Endothelial cell of umbilical vein (primary cell): ENCODE results near the gene NUSAP1. TPM values are rescaled to one million over a fixed set of nuclear protein-coding genes. Genes with fewer than 3 reads are reported as not detected.

Source experiments
- BruUV-seq: library from RNA; stranded (reverse); fragments of 400-500 nt; replicated peaks from 2 replicates; lab custom pipeline; 2021; lab: Mats Ljungman, UMichigan
- CTCF ChIA-PET: fragments of 300-600, 350-600 bp; sonication (Branson Sonifier 250); formaldehyde crosslinking; loops from one replicate; lab custom pipeline; 2021; ENCODE audit warnings: antibody characterized with exemption, inconsistent platforms; lab: Charles Lee
- POLR2A ChIA-PET: fragments of 300-600, 350-600 bp; sonication (Branson Sonifier 250); formaldehyde crosslinking; loops from one replicate; lab custom pipeline; 2021; ENCODE audit warnings: antibody characterized with exemption, inconsistent platforms; lab: Charles Lee
- DNase-seq: peaks from one replicate; pipeline ENCODE4 v3.0.0-alpha.2; 2011; ENCODE audit warnings: low read depth, low spot score
- FAIRE-seq: peaks from 2 replicates; lab custom pipeline; 2011; peaks lifted over from hg19 to GRCh38; lab: Jason Lieb, UNC
- H2AFZ ChIP-seq: 2 replicates; pipeline ENCODE4 v1.6.0; 2012; ENCODE audit warnings: low read depth, low read length, control low read depth, inconsistent platforms
- H3K27ac ChIP-seq: 2 replicates; pipeline ENCODE4 v1.5.1; 2011; ENCODE audit warnings: low read depth, mild to moderate bottlenecking, control low read depth, low read length, moderate library complexity; ENCODE audit not compliant: insufficient read depth
- H3K27me3 ChIP-seq, 2 experiments: 2 replicates each; pipeline versions ENCODE4 v1.6.0 to v1.6.1; 2011; ENCODE audit warnings: low read length in 2 of 2, mixed read lengths in 1 of 2; ENCODE audit not compliant: control insufficient read depth in 2 of 2, insufficient read depth in 2 of 2
- H3K36me3 ChIP-seq, 2 experiments: 2 replicates in 1 of 2; 3 replicates in 1 of 2; pipeline ENCODE4 v1.5.1; 2011; ENCODE audit warnings: low read length in 2 of 2, mild to moderate bottlenecking in 1 of 2, moderate library complexity in 1 of 2; ENCODE audit not compliant: control insufficient read depth in 2 of 2, insufficient read depth in 2 of 2; ENCODE audit errors: extremely low read depth in 1 of 2
- H3K4me1 ChIP-seq: 3 replicates; pipeline ENCODE4 v1.5.1; 2011; ENCODE audit warnings: mild to moderate bottlenecking, low read length; ENCODE audit not compliant: control insufficient read depth, insufficient read depth; ENCODE audit errors: extremely low read depth
- H3K4me2 ChIP-seq: 2 replicates; pipeline ENCODE4 v1.6.1; 2011; ENCODE audit warnings: low read length, control low read depth, mixed read lengths; ENCODE audit not compliant: insufficient read depth
- H3K4me3 ChIP-seq, 3 experiments: fragments of 200-600 bp in 1 of 3; sonication (generic), shearing (Covaris generic) in 1 of 3; replicated peaks in 1 of 3; 2 replicates each; pipeline ENCODE4 v1.5.1; 2011 to 2016; ENCODE audit warnings: control low read depth in 3 of 3, low read length in 3 of 3, mild to moderate bottlenecking in 2 of 3, inconsistent platforms in 1 of 3, low read depth in 1 of 3, moderate library complexity in 1 of 3; ENCODE audit not compliant: insufficient read depth in 1 of 3
- H3K79me2 ChIP-seq: 2 replicates; pipeline ENCODE4 v1.6.0; 2012; ENCODE audit warnings: low read length, inconsistent platforms; ENCODE audit not compliant: control insufficient read depth, insufficient read depth
- H3K9ac ChIP-seq: replicated peaks from 2 replicates; pipeline ENCODE3; 2011; ENCODE audit warnings: low read length, control low read depth; ENCODE audit not compliant: insufficient read depth; ENCODE audit errors: extremely low read depth
- H3K9me1 ChIP-seq: replicated peaks from 3 replicates; pipeline ENCODE4 v1.6.0; 2011; ENCODE audit warnings: mild to moderate bottlenecking, low read length; ENCODE audit not compliant: control insufficient read depth, insufficient read depth; ENCODE audit errors: extremely low read depth
- H3K9me3 ChIP-seq: replicated peaks from 2 replicates; pipeline ENCODE4 v1.5.1; 2012; ENCODE audit warnings: low read length, inconsistent platforms; ENCODE audit not compliant: control insufficient read depth, insufficient read depth
- H4K20me1 ChIP-seq: replicated peaks from 2 replicates; pipeline ENCODE3; 2011; ENCODE audit warnings: mild to moderate bottlenecking, low read length; ENCODE audit not compliant: control insufficient read depth, insufficient read depth; ENCODE audit errors: extremely low read depth
- CTCF ChIP-seq, 2 donors: IDR thresholded peaks; 1 replicate in 1 of 2; 2 replicates in 1 of 2; pipeline ENCODE4 v1.5.1; 2011; ENCODE audit warnings: low read length in 2 of 2, mild to moderate bottlenecking in 2 of 2, moderate library complexity in 2 of 2, control low read depth in 1 of 2, inconsistent platforms in 1 of 2, low read depth in 1 of 2; ENCODE audit not compliant: insufficient read depth in 1 of 2; ENCODE audit errors: extremely low read depth in 1 of 2
- EZH2 ChIP-seq: IDR thresholded peaks from 2 replicates; pipeline ENCODE4 v1.6.1; 2012; ENCODE audit warnings: borderline replicate concordance, low read depth, mild to moderate bottlenecking, moderate library complexity, low read length, inconsistent platforms; ENCODE audit not compliant: severe bottlenecking
- FOS ChIP-seq: IDR thresholded peaks from 2 replicates; pipeline ENCODE4 v1.6.1; 2011; ENCODE audit warnings: mild to moderate bottlenecking, low read length, moderate library complexity, borderline replicate concordance; ENCODE audit not compliant: insufficient read depth
- GATA2 ChIP-seq: IDR thresholded peaks from 2 replicates; pipeline ENCODE4 v1.7.0; 2011; ENCODE audit warnings: low read depth, mild to moderate bottlenecking, moderate library complexity, mixed read lengths, low read length; ENCODE audit not compliant: insufficient read length, insufficient read depth
- JUN ChIP-seq: IDR thresholded peaks from 2 replicates; pipeline ENCODE4 v1.6.1; 2011; ENCODE audit warnings: borderline replicate concordance, low read depth; ENCODE audit not compliant: insufficient read length, insufficient read depth
- MAX ChIP-seq: IDR thresholded peaks from 2 replicates; pipeline ENCODE4 v1.6.1; 2011; ENCODE audit not compliant: insufficient read depth, insufficient read length
- MYC ChIP-seq: IDR thresholded peaks from one replicate; pipeline ENCODE4 v1.6.1; 2011; ENCODE audit warnings: mild to moderate bottlenecking, low read depth, low read length
- POLR2A ChIP-seq: IDR thresholded peaks from 2 replicates; pipeline ENCODE4 v1.6.1; 2012; ENCODE audit warnings: low read depth, mild to moderate bottlenecking, control low read depth, low read length
- POLR2AphosphoS5 ChIP-seq: IDR thresholded peaks from 2 replicates; pipeline ENCODE4 v1.6.1; 2012; ENCODE audit warnings: low read depth, mild to moderate bottlenecking, control low read depth, low read length, moderate library complexity; ENCODE audit not compliant: insufficient read depth
- dilution Hi-C: fragments of 300-500 bp; cut with MboI; formaldehyde crosslinking; loops from one replicate; pipeline ENCODE4 v1.15.0; 2019; ENCODE audit warnings: low sequenced_read_pairs; ENCODE audit not compliant: extremely low pct_ligation_motif_present
- intact Hi-C: fragments of 100-400 bp; cut with micrococcal nuclease; formaldehyde crosslinking; loops from one replicate; pipeline ENCODE4 v1.10.0; 2022
- polyA plus RNA-seq, 4 experiments: library from polyadenylated mRNA; depleted of rRNA in 3 of 4; stranded (reverse) in 3 of 4; unstranded in 1 of 4; fragments of >200 nt; gene quantifications; 2 replicates each; pipeline versions ENCODE4 v1.2.1 to v1.2.3, GENCODE V29; 2011 to 2012; ENCODE audit warnings: missing spikeins in 1 of 4
- total RNA-seq: library from RNA; stranded (reverse); gene quantifications from 2 replicates; pipeline ENCODE4 v1.2.3, GENCODE V29; 2021

Gene NUSAP1
- total and polyA plus RNA-seq, 2 donors (not counting 3 experiments of a cell fraction or from before 2014, with no cell fraction given), result 43.0 to 109 TPM

- TF ChIP-seq FOS (no peak), JUN (no peak), POLR2A (no peak), GATA2 (no peak), MAX (no peak), EZH2 (no peak), CTCF (IDR thresholded peaks at IDR 0.05; ENCODE audit: extremely low read depth in 1 of 2, insufficient read depth in 1 of 2, low read depth in 1 of 2, low read length in 2 of 2) (no peak), POLR2AphosphoS5 (no peak), MYC (no peak)
- no peak overlapping the region for H3K27ac ChIP-seq
- dilution Hi-C loops, result no loop called here
- no peaks in the 10 kb centered on the region for H3K79me2 ChIP-seq
- H3K36me3 ChIP-seq, result peaks cover 2 to 9% of the 10 kb centered on the region in 2 experiments
- H3K9ac ChIP-seq, result no peak overlapping the region
- H3K9me3 ChIP-seq, result no peaks in the 10 kb centered on the region
- intact Hi-C loops, result no loop called here
- DNase-seq (no peak), FAIRE-seq (no peak)
- CTCF ChIA-PET, result no interaction called here
- no peaks in the 10 kb centered on the region for H3K27me3 ChIP-seq
- POLR2A ChIA-PET, result no interaction called here
- no TSS peak for BruUV-seq
- peaks cover 6% of the 10 kb centered on the region for H3K4me1 ChIP-seq
- no peaks in the 10 kb centered on the region for H3K9me1 ChIP-seq
- no peak overlapping the region for H2AFZ ChIP-seq
- H3K4me2 ChIP-seq, result no peak overlapping the region
- H3K4me3 ChIP-seq, result no peak overlapping the region
- H4K20me1 ChIP-seq, result no peaks in the 10 kb centered on the region
Measured at GRCh38 chr15:41396111-41396510, 63.4 kb downstream of the NUSAP1 start.
